SK-N-SH treated with all-trans-retinoic acid at 6 μM for 48 hours (cell line): ENCODE data around the gene STX11.
A peak's percentile ranks its signal among the peaks of the same experiment; 100 is the strongest.

Experiments
- ATAC-seq: fragments of 200-7000 bp; cut with Tn5 transposase; 3 replicates; pipeline ENCODE4 v1.9.1; 2020; ENCODE audit warnings: mild to moderate bottlenecking, moderate library complexity
- ARNTL ChIP-seq: fragments of 450-650 bp; formaldehyde crosslinking; IDR thresholded peaks from 2 replicates; pipeline ENCODE4 v1.5.0; 2020; ENCODE audit warnings: low read depth, mild to moderate bottlenecking, moderate library complexity, borderline replicate concordance
- BACH2 ChIP-seq: fragments of 250-450 bp; sonication (Bioruptor Pico); IDR thresholded peaks from 2 replicates; pipeline ENCODE4 v1.9.0; 2021; ENCODE audit warnings: mild to moderate bottlenecking, borderline replicate concordance
- CREB5 ChIP-seq: fragments of 250-450 bp; sonication (Bioruptor Pico); IDR thresholded peaks from 2 replicates; pipeline ENCODE4 v1.5.1; 2020; ENCODE audit warnings: low read depth, mild to moderate bottlenecking, moderate library complexity
- CSDC2 ChIP-seq: fragments of 250-450 bp; sonication (Bioruptor Pico); IDR thresholded peaks from 2 replicates; pipeline ENCODE4 v1.5.0; 2020; ENCODE audit warnings: mild to moderate bottlenecking, moderate library complexity
- CSRNP3 ChIP-seq: fragments of 250-450 bp; sonication (Bioruptor Pico); IDR thresholded peaks from 2 replicates; pipeline ENCODE4 v1.5.1; 2021; ENCODE audit warnings: mild to moderate bottlenecking, moderate library complexity
- ESRRG ChIP-seq: fragments of 250-450 bp; sonication (Bioruptor Pico); IDR thresholded peaks from 2 replicates; pipeline ENCODE4 v1.6.1; 2021; ENCODE audit warnings: mild to moderate bottlenecking
- GLIS3 ChIP-seq: fragments of 250-450 bp; sonication (Bioruptor Pico); IDR thresholded peaks from 2 replicates; pipeline ENCODE4 v1.5.0; 2020; ENCODE audit warnings: mild to moderate bottlenecking, moderate library complexity
- ISL1 ChIP-seq: fragments of 250-450 bp; sonication (Bioruptor Pico); IDR thresholded peaks from 2 replicates; pipeline ENCODE4 v2.1.2; 2022; ENCODE audit warnings: mild to moderate bottlenecking, moderate library complexity
- OSR1 ChIP-seq: fragments of 250-450 bp; sonication (Bioruptor Pico); IDR thresholded peaks from 2 replicates; pipeline ENCODE4 v1.8.0; 2022; ENCODE audit warnings: moderate library complexity, mild to moderate bottlenecking, inconsistent platforms
- PATZ1 ChIP-seq: fragments of 250-450 bp; sonication (Bioruptor Pico); IDR thresholded peaks from 2 replicates; pipeline ENCODE4 v1.8.0; 2020; ENCODE audit warnings: mild to moderate bottlenecking, moderate library complexity, borderline replicate concordance
- POU6F1 ChIP-seq: fragments of 250-450 bp; sonication (Bioruptor Pico); IDR thresholded peaks from 2 replicates; pipeline ENCODE4 v1.8.0; 2021; ENCODE audit warnings: low read depth, mild to moderate bottlenecking, moderate library complexity, borderline replicate concordance
- RARB ChIP-seq: fragments of 250-450 bp; sonication (Bioruptor Pico); IDR thresholded peaks from 2 replicates; pipeline ENCODE4 v1.8.0; 2021; ENCODE audit warnings: mild to moderate bottlenecking, moderate library complexity
- TCF4 ChIP-seq: fragments of 250-450 bp; sonication (Bioruptor Pico); IDR thresholded peaks from 2 replicates; pipeline ENCODE4 v1.8.0; 2021; ENCODE audit warnings: mild to moderate bottlenecking, moderate library complexity, borderline replicate concordance
- TSHZ2 ChIP-seq: fragments of 250-450 bp; sonication (Bioruptor Pico); IDR thresholded peaks from 2 replicates; pipeline ENCODE4 v1.5.0; 2020; ENCODE audit warnings: mild to moderate bottlenecking, moderate library complexity
- ZC3H10 ChIP-seq: fragments of 250-450 bp; sonication (Bioruptor Pico); IDR thresholded peaks from 2 replicates; pipeline ENCODE4 v1.5.1; 2021; ENCODE audit warnings: mild to moderate bottlenecking, moderate library complexity
- ZFP3 ChIP-seq: fragments of 250-450 bp; sonication (Bioruptor Pico); IDR thresholded peaks from 2 replicates; pipeline ENCODE4 v1.5.0; 2020; ENCODE audit warnings: mild to moderate bottlenecking, moderate library complexity
- ZFP30 ChIP-seq: fragments of 450-650 bp; formaldehyde crosslinking; IDR thresholded peaks from 2 replicates; pipeline ENCODE4 v1.5.0; 2022; ENCODE audit warnings: mild to moderate bottlenecking, moderate library complexity
- ZNF565 ChIP-seq: fragments of 450-650 bp; formaldehyde crosslinking; conservative IDR thresholded peaks from 2 replicates; pipeline ENCODE4 v1.5.0; 2020; ENCODE audit warnings: low read depth, mild to moderate bottlenecking, moderate library complexity
- ZNF70 ChIP-seq: fragments of 450-650 bp; formaldehyde crosslinking; IDR thresholded peaks from 2 replicates; pipeline ENCODE4 v1.5.0; 2020; ENCODE audit warnings: mild to moderate bottlenecking, moderate library complexity
- ZNF8 ChIP-seq: fragments of 450-650 bp; formaldehyde crosslinking; IDR thresholded peaks from 2 replicates; pipeline ENCODE4 v1.5.0; 2020; ENCODE audit warnings: mild to moderate bottlenecking, moderate library complexity

Gene STX11

GRCh38 chr6:144153971-144154370 is 3.7 kb downstream of the STX11 start:
- no peak for ATAC-seq
- no peak for TF ChIP-seq TSHZ2 (CRISPR knock-in tag)
- TF ChIP-seq ESRRG (CRISPR knock-in tag), result no peak
- no peak for TF ChIP-seq CSDC2 (CRISPR knock-in tag)
- TF ChIP-seq ZNF8, result no peak

GRCh38 chr6:144155529-144155928 is 5.2 kb downstream of the STX11 start:
- ATAC-seq, result no peak
- TF ChIP-seq ARNTL (no peak), CSDC2 (CRISPR knock-in tag) (no peak), ESRRG (CRISPR knock-in tag) (no peak), POU6F1 (CRISPR knock-in tag) (no peak), OSR1 (CRISPR knock-in tag) (no peak), ZFP30 (CRISPR knock-in tag) (no peak), CSRNP3 (CRISPR knock-in tag) (no peak)
- TF ChIP-seq, all 23 proteins: peak for 0

- no peak for ATAC-seq
- TF ChIP-seq ISL1, result no peak
These were observed 6.0 kb downstream of the STX11 start for GRCh38 chr6:144156338-144156737.

GRCh38 chr6:144156991-144157390 is 6.7 kb downstream of the STX11 start:
- no peak for ATAC-seq
- TF ChIP-seq CREB5 (CRISPR knock-in tag) (no peak), ZNF8 (no peak), ZFP30 (CRISPR knock-in tag) (no peak)

GRCh38 chr6:144158133-144158532 is 7.8 kb downstream of the STX11 start:
- peak; percentile 62 for TF ChIP-seq ISL1
- TF ChIP-seq CSDC2 (CRISPR knock-in tag), result no peak
- TF ChIP-seq ZFP3 (CRISPR knock-in tag), result 0 out of 2 replicates have a peak, but pooled peaks have one; percentile 53
- peak; percentile 94 for ATAC-seq

GRCh38 chr6:144159223-144159622 is 8.9 kb downstream of the STX11 start:
- no peak for ATAC-seq
- TF ChIP-seq TCF4 (CRISPR knock-in tag), result no peak
- TF ChIP-seq OSR1 (CRISPR knock-in tag), result no peak
- no peak for TF ChIP-seq ZNF565
- TF ChIP-seq ZFP30 (CRISPR knock-in tag), result no peak
- TF ChIP-seq TSHZ2 (CRISPR knock-in tag), result no peak
- no peak for TF ChIP-seq ZFP3 (CRISPR knock-in tag)
- no peak for TF ChIP-seq ZNF70 (CRISPR knock-in tag)
- no peak for TF ChIP-seq RARB (CRISPR knock-in tag)
- no peak for TF ChIP-seq ZNF8
- TF ChIP-seq BACH2 (CRISPR knock-in tag), result no peak
- no peak for TF ChIP-seq ESRRG (CRISPR knock-in tag)
- no peak for TF ChIP-seq PATZ1
- TF ChIP-seq GLIS3, result no peak
- no peak for TF ChIP-seq ZC3H10
- TF ChIP-seq CREB5 (CRISPR knock-in tag), result no peak
